Ishikawa (cell line): Measurements from ENCODE around the gene NFATC1.

ENCODE experiments used
- CEBPB ChIP-seq: IDR thresholded peaks from 2 replicates; pipeline ENCODE4 v1.6.1; 2012
- CREB1 ChIP-seq: IDR thresholded peaks from 2 replicates; pipeline ENCODE4 v1.6.1; 2012; ENCODE audit warnings: low read depth
- EGR1 ChIP-seq: IDR thresholded peaks from 2 replicates; pipeline ENCODE4 v1.6.1; 2012
- EP300 ChIP-seq: IDR thresholded peaks from 2 replicates; pipeline ENCODE4 v1.6.1; 2012; ENCODE audit warnings: borderline replicate concordance
- FOXM1 ChIP-seq: IDR thresholded peaks from 2 replicates; pipeline ENCODE4 v1.6.1; 2012; ENCODE audit warnings: low read depth, borderline replicate concordance
- NFIC ChIP-seq: IDR thresholded peaks from 2 replicates; pipeline ENCODE4 v1.6.1; 2012
- RAD21 ChIP-seq: IDR thresholded peaks from 2 replicates; pipeline ENCODE4 v1.6.1; 2012; ENCODE audit warnings: low read depth
- TAF1 ChIP-seq: IDR thresholded peaks from 2 replicates; pipeline ENCODE4 v1.6.1; 2012; ENCODE audit warnings: low read depth, mild to moderate bottlenecking
- TCF12 ChIP-seq: IDR thresholded peaks from 2 replicates; pipeline ENCODE4 v1.6.1; 2012; ENCODE audit warnings: low read depth
- TEAD4 ChIP-seq: IDR thresholded peaks from 2 replicates; pipeline ENCODE4 v1.6.1; 2012
- YY1 ChIP-seq: IDR thresholded peaks from 2 replicates; pipeline ENCODE4 v1.6.1; 2012; ENCODE audit warnings: low read depth
- ZBTB7A ChIP-seq: IDR thresholded peaks from 2 replicates; pipeline ENCODE4 v1.6.1; 2012; ENCODE audit warnings: low read depth
- TF ChIP-seq, protein P1 (sequence below): IDR thresholded peaks from 2 replicates; pipeline ENCODE4 v1.6.1; 2012
- TF ChIP-seq, protein P2 (sequence below): IDR thresholded peaks from 2 replicates; pipeline ENCODE4 v1.6.1; 2012
- TF ChIP-seq, protein P3 (sequence below): IDR thresholded peaks from 2 replicates; pipeline ENCODE4 v1.6.1; 2012; ENCODE audit warnings: low read depth, mild to moderate bottlenecking

The NFATC1 gene

DNA sequence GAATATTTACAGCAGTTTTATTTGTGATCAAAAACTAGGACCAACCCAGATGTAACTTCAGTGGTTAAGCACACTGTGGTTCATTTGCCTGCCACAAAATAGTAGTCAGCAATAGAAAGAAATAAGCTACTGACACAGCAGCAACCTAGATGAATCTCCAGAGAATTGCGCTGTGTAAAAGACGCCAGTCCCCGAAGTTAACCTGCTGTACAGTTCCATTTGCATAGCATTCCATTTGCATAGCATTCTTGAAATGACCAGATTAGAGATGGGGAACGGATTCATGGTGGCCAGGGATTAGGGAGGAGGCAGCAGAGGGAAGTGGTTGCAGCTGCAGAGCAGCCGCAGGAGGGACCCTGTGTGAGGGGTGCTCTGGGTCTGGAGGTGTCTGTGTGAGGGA, 39.3 kb upstream of the NFATC1 start:
- TF ChIP-seq, protein P1, sequence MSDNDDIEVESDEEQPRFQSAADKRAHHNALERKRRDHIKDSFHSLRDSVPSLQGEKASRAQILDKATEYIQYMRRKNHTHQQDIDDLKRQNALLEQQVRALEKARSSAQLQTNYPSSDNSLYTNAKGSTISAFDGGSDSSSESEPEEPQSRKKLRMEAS = no peak
- TF ChIP-seq EGR1 = no peak
- TF ChIP-seq FOXM1 = no peak
- TF ChIP-seq CREB1 = no peak
- no peak for TF ChIP-seq RAD21
- TF ChIP-seq, protein P2, sequence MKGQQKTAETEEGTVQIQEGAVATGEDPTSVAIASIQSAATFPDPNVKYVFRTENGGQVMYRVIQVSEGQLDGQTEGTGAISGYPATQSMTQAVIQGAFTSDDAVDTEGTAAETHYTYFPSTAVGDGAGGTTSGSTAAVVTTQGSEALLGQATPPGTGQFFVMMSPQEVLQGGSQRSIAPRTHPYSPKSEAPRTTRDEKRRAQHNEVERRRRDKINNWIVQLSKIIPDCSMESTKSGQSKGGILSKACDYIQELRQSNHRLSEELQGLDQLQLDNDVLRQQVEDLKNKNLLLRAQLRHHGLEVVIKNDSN = no peak
- TF ChIP-seq CEBPB = no peak
- no peak for TF ChIP-seq EP300
- TF ChIP-seq, protein P3, sequence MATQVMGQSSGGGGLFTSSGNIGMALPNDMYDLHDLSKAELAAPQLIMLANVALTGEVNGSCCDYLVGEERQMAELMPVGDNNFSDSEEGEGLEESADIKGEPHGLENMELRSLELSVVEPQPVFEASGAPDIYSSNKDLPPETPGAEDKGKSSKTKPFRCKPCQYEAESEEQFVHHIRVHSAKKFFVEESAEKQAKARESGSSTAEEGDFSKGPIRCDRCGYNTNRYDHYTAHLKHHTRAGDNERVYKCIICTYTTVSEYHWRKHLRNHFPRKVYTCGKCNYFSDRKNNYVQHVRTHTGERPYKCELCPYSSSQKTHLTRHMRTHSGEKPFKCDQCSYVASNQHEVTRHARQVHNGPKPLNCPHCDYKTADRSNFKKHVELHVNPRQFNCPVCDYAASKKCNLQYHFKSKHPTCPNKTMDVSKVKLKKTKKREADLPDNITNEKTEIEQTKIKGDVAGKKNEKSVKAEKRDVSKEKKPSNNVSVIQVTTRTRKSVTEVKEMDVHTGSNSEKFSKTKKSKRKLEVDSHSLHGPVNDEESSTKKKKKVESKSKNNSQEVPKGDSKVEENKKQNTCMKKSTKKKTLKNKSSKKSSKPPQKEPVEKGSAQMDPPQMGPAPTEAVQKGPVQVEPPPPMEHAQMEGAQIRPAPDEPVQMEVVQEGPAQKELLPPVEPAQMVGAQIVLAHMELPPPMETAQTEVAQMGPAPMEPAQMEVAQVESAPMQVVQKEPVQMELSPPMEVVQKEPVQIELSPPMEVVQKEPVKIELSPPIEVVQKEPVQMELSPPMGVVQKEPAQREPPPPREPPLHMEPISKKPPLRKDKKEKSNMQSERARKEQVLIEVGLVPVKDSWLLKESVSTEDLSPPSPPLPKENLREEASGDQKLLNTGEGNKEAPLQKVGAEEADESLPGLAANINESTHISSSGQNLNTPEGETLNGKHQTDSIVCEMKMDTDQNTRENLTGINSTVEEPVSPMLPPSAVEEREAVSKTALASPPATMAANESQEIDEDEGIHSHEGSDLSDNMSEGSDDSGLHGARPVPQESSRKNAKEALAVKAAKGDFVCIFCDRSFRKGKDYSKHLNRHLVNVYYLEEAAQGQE = no peak
- TF ChIP-seq NFIC = no peak
- TF ChIP-seq TCF12 = no peak
- no peak for TF ChIP-seq TAF1
- TF ChIP-seq TEAD4 = no peak
- no peak for TF ChIP-seq ZBTB7A

DNA sequence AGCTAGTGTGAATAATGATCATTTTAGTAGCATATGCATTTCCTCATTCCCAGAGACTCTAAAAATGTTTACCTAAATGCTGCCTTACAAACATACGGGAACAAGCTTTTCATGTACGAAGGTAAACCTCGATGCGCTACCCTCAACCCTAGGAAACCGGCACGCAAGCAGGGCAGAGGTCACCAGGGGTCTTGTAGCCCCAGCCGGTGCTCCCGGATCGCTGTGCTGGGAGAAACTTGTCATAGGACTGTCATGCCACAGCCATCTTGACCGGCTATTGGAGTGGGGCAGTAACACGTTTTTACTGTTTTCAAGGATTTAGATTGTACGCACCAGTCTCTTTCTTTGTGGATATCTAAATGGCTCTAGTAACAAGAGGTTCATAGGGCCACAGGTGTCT, 34.8 kb upstream of the NFATC1 start:
- TF ChIP-seq YY1 (no peak), EP300 (no peak), ZBTB7A (no peak), TCF12 (no peak), CEBPB (no peak), TAF1 (no peak), NFIC (no peak), CREB1 (no peak), TEAD4 (no peak), FOXM1 (no peak)
- TF ChIP-seq, protein P1 = no peak
- TF ChIP-seq, protein P3 = no peak
- TF ChIP-seq, protein P2 = no peak

DNA sequence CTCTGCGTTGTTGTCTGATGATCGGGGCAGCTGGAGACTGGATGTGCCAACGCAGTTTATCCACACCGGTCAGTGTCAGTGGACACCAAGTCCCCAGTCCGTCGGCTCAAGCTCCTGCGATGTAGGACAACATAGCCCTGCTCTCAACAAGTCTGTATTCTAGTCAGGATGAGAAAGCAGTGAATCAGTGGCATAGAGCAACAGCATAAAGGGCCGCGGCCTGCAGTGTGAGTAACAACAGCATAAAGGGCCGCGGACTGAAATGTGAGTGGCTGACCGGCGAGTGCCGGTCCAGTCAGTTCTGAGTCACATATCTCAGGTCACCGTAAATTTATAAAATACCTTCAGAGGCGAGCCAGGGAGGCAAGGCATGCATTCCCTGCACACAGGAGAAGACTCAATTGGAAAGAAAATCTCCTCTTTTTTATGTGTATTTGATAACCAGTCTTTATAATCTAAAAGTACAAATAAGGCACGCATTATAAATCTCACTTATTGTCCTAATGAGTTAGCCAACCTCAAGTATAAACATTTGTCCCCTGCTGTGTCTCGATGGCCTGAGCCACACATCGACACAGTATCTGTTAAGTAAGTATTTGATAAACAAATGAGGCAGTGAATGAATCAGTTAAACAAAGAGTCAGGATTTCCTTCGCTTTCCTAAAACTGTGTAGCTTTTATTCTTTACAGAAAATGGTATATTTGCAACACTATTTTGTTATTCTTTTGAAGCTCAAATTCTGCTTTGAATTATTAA, 33.8 kb upstream of the NFATC1 start:
- TF ChIP-seq FOXM1 = no peak
- no peak for TF ChIP-seq CREB1
- TF ChIP-seq NFIC = no peak
- no peak for TF ChIP-seq EP300
- TF ChIP-seq, protein P3 = no peak
- no peak for TF ChIP-seq EGR1
- no peak for TF ChIP-seq TCF12
- no peak for TF ChIP-seq RAD21
- TF ChIP-seq, protein P2 = no peak
- TF ChIP-seq TEAD4 = no peak
- no peak for TF ChIP-seq YY1
- TF ChIP-seq TAF1 = no peak

DNA sequence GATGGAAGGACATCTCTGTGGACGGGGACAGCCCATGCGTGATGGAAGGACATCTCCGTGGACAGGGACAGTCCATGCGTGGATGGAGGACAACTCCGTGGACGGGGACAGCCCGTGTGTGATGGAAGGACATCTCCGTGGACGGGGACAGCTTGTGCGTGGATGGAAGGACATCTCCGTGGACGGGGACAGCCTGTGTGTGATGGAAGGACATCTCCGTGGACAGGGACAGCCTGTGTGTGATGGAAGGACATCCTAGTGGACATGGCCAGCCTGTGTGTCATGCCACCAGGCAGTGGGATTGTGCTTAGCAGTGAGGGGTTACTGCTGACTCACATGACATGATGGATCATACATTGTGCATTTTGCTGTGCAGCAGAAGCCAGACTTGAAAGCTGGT, 30.0 kb upstream of the NFATC1 start:
- TF ChIP-seq, protein P1 = no peak
- TF ChIP-seq EGR1 (no peak), NFIC (no peak), TCF12 (no peak), CEBPB (no peak), CREB1 (no peak), EP300 (no peak), TAF1 (no peak), ZBTB7A (no peak), TEAD4 (no peak), RAD21 (no peak), FOXM1 (no peak), YY1 (no peak)
- TF ChIP-seq, protein P2 = no peak
- TF ChIP-seq, protein P3 = no peak
